ENCODE results near the gene SCNM1. TPM values are rescaled to one million over a fixed set of nuclear protein-coding genes. Genes with fewer than 3 reads are reported as not detected.
A peak's percentile ranks its signal among the peaks of the same experiment; 100 is the strongest.

SCNM1 gene
- total RNA-seq, 1 donor from 2014 or later = 25.3 TPM

DNA sequence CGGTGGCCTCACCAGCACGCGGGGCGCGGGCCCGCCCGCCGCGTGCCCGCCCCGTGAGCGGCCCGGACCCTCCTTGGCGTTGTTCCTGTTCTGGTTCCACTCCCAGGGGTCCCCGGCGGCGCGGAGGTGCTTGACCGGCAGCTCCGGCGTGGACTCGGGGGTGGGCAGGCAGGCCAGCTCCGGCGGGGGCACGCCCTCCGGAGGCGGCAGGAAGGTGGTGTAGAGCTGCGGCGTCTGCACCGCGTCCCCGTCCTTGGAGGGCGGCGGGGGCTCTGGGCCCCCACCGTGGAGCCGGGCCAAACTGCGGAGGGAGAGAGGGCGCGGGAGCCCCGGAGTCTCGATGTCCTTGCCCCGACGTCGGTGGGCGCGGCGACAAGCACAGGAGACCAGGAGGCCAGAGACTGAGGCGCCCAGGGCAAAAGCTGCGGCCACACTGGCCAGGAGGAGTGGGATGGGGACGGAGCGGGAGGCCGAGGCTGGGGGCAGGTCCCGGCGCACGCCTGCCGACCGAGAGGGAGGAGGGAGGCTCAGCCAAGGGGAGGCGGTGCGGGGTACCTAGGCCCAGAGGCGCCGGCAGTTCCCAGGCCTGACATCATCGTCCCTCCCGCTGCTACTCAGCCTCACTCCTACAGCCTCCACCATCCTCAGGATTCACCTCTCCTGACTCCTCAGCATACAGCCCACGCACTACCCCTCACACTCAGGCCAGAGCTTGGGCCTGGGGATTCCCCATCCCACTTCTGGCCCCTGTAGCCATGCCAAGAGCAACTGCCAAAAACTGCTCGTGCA is 32.7 kb upstream of the SCNM1 start:
- peak overlapping the region; percentile 74 for H3K4me2 ChIP-seq
- no peak for TF ChIP-seq EZH2 (IDR thresholded peaks at IDR 0.05)
- peak; percentile 3 for TF ChIP-seq EZH2phosphoT487 (IDR thresholded peaks at IDR 0.05)
- no peaks in the 10 kb centered on the region for H3K79me2 ChIP-seq (ENCODE audit: low read depth)
- no peak overlapping the region for H2AFZ ChIP-seq (replicated peaks)
- Mint-ChIP-seq H3K9me3 (no peaks in the 10 kb centered on the region), H3K4me3 (no peak overlapping the region), H3K4me1 (peaks cover 11% of the 10 kb centered on the region), H3K27me3 (ENCODE audit: insufficient read depth, low read depth) (peaks cover 16% of the 10 kb centered on the region), H3K36me3 (peaks cover 27% of the 10 kb centered on the region), H3K27ac (no peak overlapping the region)
- H3K4me3 ChIP-seq = peak overlapping the region; percentile 25
- no peak overlapping the region for H3K27ac ChIP-seq
- H3K9ac ChIP-seq = no peak overlapping the region
- H3K4me1 ChIP-seq = peaks cover 11% of the 10 kb centered on the region
- no peaks in the 10 kb centered on the region for H4K20me1 ChIP-seq (ENCODE audit: low read depth)
- H3K27me3 ChIP-seq = peaks cover 52% of the 10 kb centered on the region
- peaks cover 29% of the 10 kb centered on the region for H3F3A ChIP-seq (ENCODE audit: low read depth)
- H3K9me3 ChIP-seq (ENCODE audit: low read depth) = no peaks in the 10 kb centered on the region
- DNase-seq (ENCODE audit: low spot score) = peak; percentile 41
- H3K36me3 ChIP-seq = no peaks in the 10 kb centered on the region

DNA sequence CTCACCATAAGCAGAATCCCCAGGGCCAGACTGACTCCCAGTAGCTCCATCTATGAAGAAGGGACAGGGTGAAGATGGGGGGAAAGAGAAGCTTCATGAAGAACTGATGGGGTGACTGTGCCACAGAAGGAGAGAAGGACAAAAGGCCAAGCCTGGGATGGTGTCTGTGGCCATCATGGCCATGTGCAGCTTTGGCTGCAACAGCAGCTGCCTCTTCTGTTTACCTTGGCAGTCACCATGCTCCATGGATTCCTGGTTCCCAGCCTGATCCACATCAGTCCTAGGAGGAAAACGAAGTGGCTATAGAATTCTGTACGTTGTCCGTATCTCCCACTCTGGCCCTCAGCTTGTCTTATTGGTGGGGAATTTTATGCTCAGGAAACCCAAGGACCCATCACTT is 31.5 kb upstream of the SCNM1 start:
- no peak for TF ChIP-seq EZH2phosphoT487 (IDR thresholded peaks at IDR 0.05)
- TF ChIP-seq, protein P1, sequence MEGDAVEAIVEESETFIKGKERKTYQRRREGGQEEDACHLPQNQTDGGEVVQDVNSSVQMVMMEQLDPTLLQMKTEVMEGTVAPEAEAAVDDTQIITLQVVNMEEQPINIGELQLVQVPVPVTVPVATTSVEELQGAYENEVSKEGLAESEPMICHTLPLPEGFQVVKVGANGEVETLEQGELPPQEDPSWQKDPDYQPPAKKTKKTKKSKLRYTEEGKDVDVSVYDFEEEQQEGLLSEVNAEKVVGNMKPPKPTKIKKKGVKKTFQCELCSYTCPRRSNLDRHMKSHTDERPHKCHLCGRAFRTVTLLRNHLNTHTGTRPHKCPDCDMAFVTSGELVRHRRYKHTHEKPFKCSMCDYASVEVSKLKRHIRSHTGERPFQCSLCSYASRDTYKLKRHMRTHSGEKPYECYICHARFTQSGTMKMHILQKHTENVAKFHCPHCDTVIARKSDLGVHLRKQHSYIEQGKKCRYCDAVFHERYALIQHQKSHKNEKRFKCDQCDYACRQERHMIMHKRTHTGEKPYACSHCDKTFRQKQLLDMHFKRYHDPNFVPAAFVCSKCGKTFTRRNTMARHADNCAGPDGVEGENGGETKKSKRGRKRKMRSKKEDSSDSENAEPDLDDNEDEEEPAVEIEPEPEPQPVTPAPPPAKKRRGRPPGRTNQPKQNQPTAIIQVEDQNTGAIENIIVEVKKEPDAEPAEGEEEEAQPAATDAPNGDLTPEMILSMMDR (IDR thresholded peaks at IDR 0.05) = no peak
- TF ChIP-seq EZH2 (IDR thresholded peaks at IDR 0.05) = no peak
- H3K27ac ChIP-seq = no peak overlapping the region
- peaks cover 17% of the 10 kb centered on the region for H3K27me3 Mint-ChIP-seq (ENCODE audit: insufficient read depth, low read depth)
- H3K4me2 ChIP-seq = no peak overlapping the region
- no peaks in the 10 kb centered on the region for H3K79me2 ChIP-seq (ENCODE audit: low read depth)
- peaks cover 52% of the 10 kb centered on the region for H3K27me3 ChIP-seq
- no peaks in the 10 kb centered on the region for H3K9me3 ChIP-seq (ENCODE audit: low read depth)
- H3K4me1 Mint-ChIP-seq = peaks cover 11% of the 10 kb centered on the region
- no peak for DNase-seq (ENCODE audit: low spot score)
- H3K9me3 Mint-ChIP-seq = no peaks in the 10 kb centered on the region
- no peak overlapping the region for H3K9ac ChIP-seq
- H3K4me3 Mint-ChIP-seq = no peak overlapping the region
- H3K36me3 ChIP-seq = no peaks in the 10 kb centered on the region
- H3K4me3 ChIP-seq = no peak overlapping the region
- no peaks in the 10 kb centered on the region for H4K20me1 ChIP-seq (ENCODE audit: low read depth)
- no peak overlapping the region for H3K27ac Mint-ChIP-seq
- H3F3A ChIP-seq (ENCODE audit: low read depth) = peaks cover 29% of the 10 kb centered on the region
- H3K4me1 ChIP-seq = peaks cover 11% of the 10 kb centered on the region
- H3K36me3 Mint-ChIP-seq = peaks cover 30% of the 10 kb centered on the region
- H2AFZ ChIP-seq (replicated peaks) = no peak overlapping the region

DNA sequence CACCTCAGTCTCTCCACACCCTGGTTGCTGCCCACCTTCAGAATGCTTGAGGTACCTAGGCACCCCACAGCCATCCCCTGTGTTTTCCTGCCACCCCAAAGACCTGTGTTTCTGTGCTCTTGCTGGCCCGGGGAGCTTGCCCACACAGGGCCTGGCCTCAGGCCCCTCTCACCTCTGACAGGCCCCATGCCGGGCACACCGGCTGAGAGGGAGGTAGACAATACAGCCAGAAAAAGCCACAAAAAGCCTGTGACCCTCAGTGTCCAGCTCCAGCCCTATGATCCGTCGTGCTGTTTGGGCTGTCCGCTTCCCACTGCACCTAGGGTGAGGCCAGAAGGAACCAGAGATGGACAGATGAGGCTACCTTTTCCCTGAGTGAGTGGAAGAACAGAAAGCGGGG is 31.0 kb upstream of the SCNM1 start:
- no peak overlapping the region for H3K4me2 ChIP-seq
- peaks cover 34% of the 10 kb centered on the region for H3K36me3 Mint-ChIP-seq
- peaks cover 47% of the 10 kb centered on the region for H3K27me3 ChIP-seq
- H3K4me3 ChIP-seq = no peak overlapping the region
- H3K27ac Mint-ChIP-seq = peak overlapping the region; percentile 60
- no peaks in the 10 kb centered on the region for H3K9me3 ChIP-seq (ENCODE audit: low read depth)
- H3K36me3 ChIP-seq = no peaks in the 10 kb centered on the region
- H3F3A ChIP-seq (ENCODE audit: low read depth) = peaks cover 24% of the 10 kb centered on the region
- H3K9me3 Mint-ChIP-seq = no peaks in the 10 kb centered on the region
- TF ChIP-seq EZH2phosphoT487 (IDR thresholded peaks at IDR 0.05) (no peak), EZH2 (IDR thresholded peaks at IDR 0.05) (no peak)
- TF ChIP-seq, protein P1 (IDR thresholded peaks at IDR 0.05) = no peak
- no peak overlapping the region for H2AFZ ChIP-seq (replicated peaks)
- peaks cover 11% of the 10 kb centered on the region for H3K4me1 Mint-ChIP-seq
- peaks cover 17% of the 10 kb centered on the region for H3K27me3 Mint-ChIP-seq (ENCODE audit: insufficient read depth, low read depth)
- no peaks in the 10 kb centered on the region for H4K20me1 ChIP-seq (ENCODE audit: low read depth)
- H3K4me1 ChIP-seq = peaks cover 11% of the 10 kb centered on the region
- no peaks in the 10 kb centered on the region for H3K79me2 ChIP-seq (ENCODE audit: low read depth)
- H3K4me3 Mint-ChIP-seq = no peak overlapping the region
- no peak overlapping the region for H3K27ac ChIP-seq
- no peak for DNase-seq (ENCODE audit: low spot score)
- H3K9ac ChIP-seq = no peak overlapping the region
